K562 (cell line): ENCODE measurements around the gene NACA2.

Experiments
- RCOR1 ChIP-seq, 2 experiments: IDR thresholded peaks; 2 replicates each; pipeline ENCODE4 v1.6.1; 2012; ENCODE audit warnings: low read depth in 2 of 2, low read length in 2 of 2, borderline replicate concordance in 1 of 2, improper control_type of control experiment in 1 of 2
- ZNF217 ChIP-seq: sonication (generic); formaldehyde crosslinking; IDR thresholded peaks from 2 replicates; pipeline ENCODE4 v1.8.0; 2022; ENCODE audit warnings: mild to moderate bottlenecking, missing genetic modification reagents

DNA sequence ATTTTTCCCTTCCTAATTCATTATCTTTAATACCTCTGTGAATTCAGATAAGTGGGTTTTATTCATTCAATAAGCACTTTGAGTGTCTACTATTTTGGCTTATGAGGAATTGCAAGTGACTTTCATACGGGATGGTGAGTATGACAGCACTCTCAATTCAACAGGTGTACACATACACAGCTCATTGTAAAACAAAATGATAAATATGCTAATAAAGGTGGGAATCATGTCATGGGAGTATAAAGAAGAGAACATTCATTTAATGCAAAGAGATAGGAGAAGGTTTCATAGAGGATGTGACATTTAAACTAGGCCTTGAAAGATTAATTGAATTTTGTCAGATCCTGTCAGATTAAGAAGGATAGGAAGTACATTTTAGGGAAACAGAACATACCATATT lies 19.4 kb downstream of the NACA2 start:
- TF ChIP-seq RCOR1 (IDR thresholded peaks at IDR 0.05; ENCODE audit: borderline replicate concordance in 1 of 2, low read depth in 2 of 2, low read length in 2 of 2) = no peak
- no peak for TF ChIP-seq ZNF217 (CRISPR knock-in tag)
